HepG2 (cell line): Measurements from ENCODE around the gene NIN. TPM values are rescaled to one million over a fixed set of nuclear protein-coding genes. Genes with fewer than 3 reads are reported as not detected.

Experiments used
- ATAC-seq: fragments of 200-7000 bp; cut with Tn5 transposase; 3 replicates; pipeline ENCODE4 v1.9.1; 2020; ENCODE audit warnings: mild to moderate bottlenecking, moderate library complexity
- BruUV-seq: library from RNA; stranded (reverse); fragments of 400-500 nt; replicated peaks from 2 replicates; lab custom pipeline; 2021; lab: Mats Ljungman, UMichigan
- CTCF ChIA-PET: fragments of 300-600 bp; formaldehyde crosslinking; extraction: SDS; loops from one replicate; lab custom pipeline; 2021; ENCODE audit warnings: low total read pairs, inconsistent platforms, low intra/inter-chr PET ratio; lab: Yijun Ruan, JAX
- POLR2A ChIA-PET: fragments of 350-600 bp; sonication (Branson Sonifier 250); formaldehyde crosslinking; loops from one replicate; lab custom pipeline; 2020; ENCODE audit warnings: antibody characterized with exemption, inconsistent platforms; lab: Yijun Ruan, JAX
- DNase-seq: peaks from one replicate; pipeline ENCODE4 v3.0.0-alpha.2; 2015; ENCODE audit warnings: low spot score
- FAIRE-seq: peaks from 3 replicates; lab custom pipeline; 2011; peaks lifted over from hg19 to GRCh38; lab: Jason Lieb, UNC
- H2AFZ ChIP-seq: one replicate; pipeline ENCODE4 v1.6.1; 2011; ENCODE audit warnings: low read length, inconsistent platforms
- H3K27ac ChIP-seq: fragments of 300-600 bp; 3 replicates; pipeline ENCODE4 v1.8.0; 2011; ENCODE audit warnings: mixed run types, mild to moderate bottlenecking, mixed read lengths, low read length, inconsistent platforms; ENCODE audit not compliant: insufficient read depth; ENCODE audit errors: extremely low read length
- H3K27me3 ChIP-seq, 2 experiments: fragments of 200-600 bp in 1 of 2; 2 replicates in 1 of 2; 3 replicates in 1 of 2; pipeline versions ENCODE4 v1.6.0 to v1.8.0; 2011; ENCODE audit warnings: low read length in 2 of 2, mild to moderate bottlenecking in 2 of 2, moderate library complexity in 2 of 2, inconsistent platforms in 1 of 2; ENCODE audit not compliant: insufficient read depth in 2 of 2, control insufficient read depth in 1 of 2
- H3K36me3 ChIP-seq, 2 experiments: fragments of 200-600 bp in 1 of 2; replicated peaks in 1 of 2; 2 replicates in 1 of 2; 3 replicates in 1 of 2; pipeline versions ENCODE4 v1.5.1 to v1.8.0; 2011; ENCODE audit warnings: low read length in 2 of 2, inconsistent platforms in 1 of 2; ENCODE audit not compliant: insufficient read depth in 2 of 2, control insufficient read depth in 1 of 2
- H3K4me1 ChIP-seq: 2 replicates; pipeline ENCODE4 v1.5.1; 2012; ENCODE audit warnings: low read length, inconsistent platforms; ENCODE audit not compliant: insufficient read depth
- H3K4me2 ChIP-seq: 2 replicates; pipeline ENCODE4 v1.6.0; 2011; ENCODE audit warnings: low read depth, low read length, inconsistent platforms
- H3K4me3 ChIP-seq, 3 experiments: fragments of 200-600 bp in 1 of 3; sonication (generic), shearing (Covaris generic) in 1 of 3; replicated peaks in 1 of 3; 2 replicates each; pipeline ENCODE4 v1.5.1; 2011 to 2016; ENCODE audit warnings: low read length in 3 of 3, inconsistent platforms in 2 of 3, low read depth in 2 of 3, mild to moderate bottlenecking in 2 of 3, control low read depth in 1 of 3, mixed read lengths in 1 of 3; ENCODE audit not compliant: insufficient read depth in 1 of 3
- H3K79me2 ChIP-seq: one replicate; pipeline ENCODE4 v1.6.1; 2011; ENCODE audit warnings: low read length, inconsistent platforms; ENCODE audit not compliant: insufficient read depth
- H3K9ac ChIP-seq: 2 replicates; pipeline ENCODE4 v1.6.0; 2011; ENCODE audit warnings: mild to moderate bottlenecking, low read depth, low read length, inconsistent platforms; ENCODE audit not compliant: insufficient read depth
- H3K9me3 ChIP-seq: 2 replicates; pipeline ENCODE4 v1.5.1; 2012; ENCODE audit warnings: mild to moderate bottlenecking, low read length
- H4K20me1 ChIP-seq: 2 replicates; pipeline ENCODE4 v1.6.0; 2011; ENCODE audit warnings: inconsistent platforms, mild to moderate bottlenecking, low read length, moderate library complexity; ENCODE audit not compliant: insufficient read depth
- HNRNPL ChIP-seq: fragments of 200-400 bp; formaldehyde crosslinking; IDR thresholded peaks from 2 replicates; pipeline ENCODE4 v1.6.1; 2017; ENCODE audit warnings: mild to moderate bottlenecking, low read depth, low read length
- ISX ChIP-seq: sonication (generic); formaldehyde crosslinking; conservative IDR thresholded peaks from 2 replicates; pipeline ENCODE4 v1.5.0; 2020; ENCODE audit warnings: missing genetic modification reagents
- KDM4B ChIP-seq: sonication (generic); formaldehyde crosslinking; IDR thresholded peaks from 2 replicates; pipeline ENCODE4 v1.4.0; 2020; ENCODE audit warnings: missing genetic modification reagents
- MEF2D ChIP-seq: sonication (generic); formaldehyde crosslinking; IDR thresholded peaks from 2 replicates; pipeline ENCODE4 v1.5.1; 2020; ENCODE audit warnings: mild to moderate bottlenecking, missing genetic modification reagents
- NFE2L2 ChIP-seq: fragments of 150-350 bp; IDR thresholded peaks from 2 replicates; pipeline ENCODE4 v1.6.1; 2014; ENCODE audit warnings: low read length
- NFYC ChIP-seq: IDR thresholded peaks from 2 replicates; pipeline ENCODE4 v1.6.1; 2016; ENCODE audit warnings: missing genetic modification reagents, missing compliant biosample characterization
- SCMH1 ChIP-seq: sonication (generic); formaldehyde crosslinking; IDR thresholded peaks from 2 replicates; pipeline ENCODE4 v1.9.0; 2021; ENCODE audit warnings: missing genetic modification reagents, mild to moderate bottlenecking, borderline replicate concordance
- SNRNP70 ChIP-seq: fragments of 200-400 bp; formaldehyde crosslinking; IDR thresholded peaks from 2 replicates; pipeline ENCODE4 v1.6.1; 2017; ENCODE audit warnings: mild to moderate bottlenecking, low read depth, low read length, moderate library complexity
- ZBTB7B ChIP-seq: sonication (generic); formaldehyde crosslinking; IDR thresholded peaks from 2 replicates; pipeline ENCODE4 v1.4.0; 2020; ENCODE audit warnings: missing genetic modification reagents
- ZFAT ChIP-seq: sonication (generic); formaldehyde crosslinking; conservative IDR thresholded peaks from 2 replicates; pipeline ENCODE4 v1.8.1; 2023; ENCODE audit warnings: missing genetic modification reagents, inconsistent platforms
- ZNF160 ChIP-seq: sonication (generic); formaldehyde crosslinking; IDR thresholded peaks from 2 replicates; pipeline ENCODE4 v1.8.0; 2022; ENCODE audit warnings: mild to moderate bottlenecking, inconsistent platforms, missing genetic modification reagents
- ZNF513 ChIP-seq: sonication (generic); formaldehyde crosslinking; conservative IDR thresholded peaks from 2 replicates; pipeline ENCODE4 v1.5.0; 2020; ENCODE audit warnings: missing genetic modification reagents
- ZNF552 ChIP-seq: sonication (generic); formaldehyde crosslinking; IDR thresholded peaks from 2 replicates; pipeline ENCODE4 v1.9.0; 2022; ENCODE audit warnings: missing genetic modification reagents, mild to moderate bottlenecking, borderline replicate concordance
- ZNF709 ChIP-seq: sonication (generic); formaldehyde crosslinking; IDR thresholded peaks from 2 replicates; pipeline ENCODE4 v1.5.0; 2020; ENCODE audit warnings: mild to moderate bottlenecking, missing genetic modification reagents
- ZNF737 ChIP-seq: sonication (generic); formaldehyde crosslinking; IDR thresholded peaks from 2 replicates; pipeline ENCODE4 v1.5.0; 2020; ENCODE audit warnings: missing genetic modification reagents, mild to moderate bottlenecking, borderline replicate concordance
- ZNF747 ChIP-seq: sonication (generic); formaldehyde crosslinking; IDR thresholded peaks from 2 replicates; pipeline ENCODE4 v1.8.1; 2023; ENCODE audit warnings: missing genetic modification reagents, mild to moderate bottlenecking, borderline replicate concordance
- ZNF775 ChIP-seq: sonication (generic); formaldehyde crosslinking; IDR thresholded peaks from 2 replicates; pipeline ENCODE4 v1.4.0; 2020; ENCODE audit warnings: missing genetic modification reagents, mild to moderate bottlenecking, moderate library complexity, borderline replicate concordance
- ZNF776 ChIP-seq: sonication (generic); formaldehyde crosslinking; IDR thresholded peaks from 2 replicates; pipeline ENCODE4 v1.4.0; 2020; ENCODE audit warnings: mild to moderate bottlenecking, missing genetic modification reagents
- WGBS: methylation state at CpG from one replicate; pipeline ENCODE4 v1.1.6; 2017; ENCODE audit warnings: low lambda C conversion rate; 5-methylcytosine and 5-hydroxymethylcytosine counted together
- in situ Hi-C: cut with HindIII; loops from 2 replicates; pipeline ENCODE4 v1.10.0; 2017; ENCODE audit warnings: low pct_unique_long_range_greater_than_20kb; ENCODE audit not compliant: extremely low pct_ligation_motif_present
- intact Hi-C: fragments of 100-400 bp; cut with micrococcal nuclease; formaldehyde crosslinking; loops from one replicate; pipeline ENCODE4 v1.10.0; 2022; ENCODE audit not compliant: unreplicated experiment
- polyA plus RNA-seq, 8 experiments: library from polyadenylated mRNA; depleted of rRNA in 3 of 8; stranded (reverse) in 7 of 8; unstranded in 1 of 8; fragments of >200 nt; fragmentation: Illumina TruSeq in 4 of 8; extraction: Trizol in 4 of 8; gene quantifications; 2 replicates each; pipeline versions ENCODE4 v1.2.1 to v1.2.3, GENCODE V29; 2011 to 2016; ENCODE audit warnings: low read depth in 4 of 8, missing spikeins in 1 of 8, mixed read lengths in 1 of 8; ENCODE audit not compliant: insufficient read depth in 1 of 8
- total RNA-seq, 5 experiments: library from RNA; depleted of rRNA; stranded (reverse); fragments of >200 nt; fragmentation: Illumina TruSeq; extraction: Trizol; gene quantifications; 2 replicates each; pipeline ENCODE4 v1.2.3, GENCODE V29; 2016; ENCODE audit warnings: low read depth in 1 of 5

The NIN gene
- total and polyA plus RNA-seq, 2 of the 13 experiments (the other 11 are each of a cell fraction or from before 2014, with no cell fraction given) = 2.8 to 9.7 TPM

GRCh38 chr14:50757702-50758101, 73.3 kb downstream of the NIN start:
- Histone ChIP-seq H3K27me3 (no peaks in the 10 kb centered on the region), H2AFZ (no peak overlapping the region), H3K27ac (no peak overlapping the region), H4K20me1 (no peaks in the 10 kb centered on the region), H3K36me3 (peaks cover 5 to 21% of the 10 kb centered on the region in 2 experiments; a peak in 4 of 5 replicates), H3K4me3 (no peak overlapping the region), H3K4me1 (no peaks in the 10 kb centered on the region), H3K9ac (no peak overlapping the region), H3K9me3 (no peaks in the 10 kb centered on the region), H3K4me2 (no peak overlapping the region), H3K79me2 (no peaks in the 10 kb centered on the region)
- FAIRE-seq = no peak
- no peak for ATAC-seq
- in situ Hi-C loops = no loop called here
- 91% methylated on average over 4 of the region's 4 CpGs for WGBS
- ChIA-PET POLR2A (no interaction called here), CTCF (no interaction called here)
- no TSS peak for BruUV-seq
- intact Hi-C loops = no loop called here
- DNase-seq = no peak
- no peak for TF ChIP-seq SNRNP70
- no peak for TF ChIP-seq ZNF737 (CRISPR knock-in tag)
- no peak for TF ChIP-seq ZNF775 (CRISPR knock-in tag)
- no peak for TF ChIP-seq ZNF160 (CRISPR knock-in tag)
- no peak for TF ChIP-seq ZNF513 (CRISPR knock-in tag)
- TF ChIP-seq NFE2L2 = no peak
- no peak for TF ChIP-seq ZNF552 (CRISPR knock-in tag)
- no peak for TF ChIP-seq MEF2D (CRISPR knock-in tag)
- TF ChIP-seq NFYC (CRISPR knock-in tag) = no peak
- TF ChIP-seq ZNF776 (CRISPR knock-in tag) = no peak
- no peak for TF ChIP-seq ZNF709 (CRISPR knock-in tag)
- no peak for TF ChIP-seq HNRNPL
- TF ChIP-seq KDM4B (CRISPR knock-in tag) = no peak
- TF ChIP-seq ZBTB7B (CRISPR knock-in tag) = no peak
- no peak for TF ChIP-seq SCMH1 (CRISPR knock-in tag)
- no peak for TF ChIP-seq ZNF747 (CRISPR knock-in tag)
- no peak for TF ChIP-seq ISX (CRISPR knock-in tag)
- TF ChIP-seq ZFAT = no peak
- TF ChIP-seq, all 625 proteins: peak for 0
